T-cell (primary cell): ENCODE data around the gene DOCK1. TPM values are rescaled to one million over a fixed set of nuclear protein-coding genes. Genes with fewer than 3 reads are reported as not detected.

Experiments used
- ATAC-seq, 4 experiments: fragments of 200-7000 bp in 3 of 4; fragments of 150-1000 bp in 1 of 4; cut with Tn5 transposase; replicated peaks in 1 of 4; 1 replicate in 3 of 4; 2 replicates in 1 of 4; pipeline ENCODE4 v1.10.0; 2021; ENCODE audit warnings: moderate library complexity in 3 of 4, mild to moderate bottlenecking in 2 of 4, moderate number of reproducible peaks in 1 of 4
- CTCF ChIA-PET, 2 donors: fragments of 300-600 bp; sonication (Branson Sonifier 250); formaldehyde crosslinking; loops; one replicate each; lab custom pipeline; 2022; ENCODE audit warnings: antibody characterized with exemption in 2 of 2; lab: Charles Lee
- POLR2A ChIA-PET, 2 donors: fragments of 300-600 bp; sonication (Branson Sonifier 250); formaldehyde crosslinking; loops; one replicate each; lab custom pipeline; 2022; ENCODE audit warnings: antibody characterized with exemption in 2 of 2; lab: Charles Lee
- DNase-seq, 35 experiments: peaks; one replicate each; pipeline versions ENCODE4 v3.0.0 to v3.0.0-alpha.2; 2013 to 2023
- H3K27ac ChIP-seq: one replicate; pipeline ENCODE4 v1.5.1; 2013; ENCODE audit warnings: low read length
- H3K27me3 ChIP-seq, 2 experiments: replicated peaks in 1 of 2; 1 replicate in 1 of 2; 2 replicates in 1 of 2; pipeline versions ENCODE4 v1.6.1 to v1.7.0; 2013; ENCODE audit warnings: low read length in 1 of 2, mixed read lengths in 1 of 2; ENCODE audit not compliant: control insufficient read depth in 2 of 2, insufficient read depth in 2 of 2; ENCODE audit errors: extremely low read depth in 1 of 2
- H3K36me3 ChIP-seq, 2 donors: 1 replicate in 1 of 2; 2 replicates in 1 of 2; pipeline versions ENCODE4 v1.6.1 to v1.7.0; 2013; ENCODE audit warnings: low read length in 1 of 2; ENCODE audit not compliant: control insufficient read depth in 2 of 2, insufficient read depth in 1 of 2; ENCODE audit errors: extremely low read depth in 1 of 2
- H3K4me1 ChIP-seq, 2 experiments: 1 replicate in 1 of 2; 2 replicates in 1 of 2; pipeline versions ENCODE4 v1.6.1 to v1.7.0; 2013; ENCODE audit warnings: low read length in 2 of 2, mixed read lengths in 1 of 2; ENCODE audit not compliant: insufficient read depth in 2 of 2, control insufficient read depth in 1 of 2; ENCODE audit errors: extremely low read depth in 1 of 2
- H3K4me3 ChIP-seq, 2 donors: 1 replicate in 1 of 2; 2 replicates in 1 of 2; pipeline versions ENCODE4 v1.5.1 to v1.7.0; 2013; ENCODE audit warnings: mild to moderate bottlenecking in 2 of 2, low read length in 1 of 2, moderate library complexity in 1 of 2; ENCODE audit not compliant: control insufficient read depth in 1 of 2; ENCODE audit errors: extremely low read depth in 1 of 2
- H3K9me3 ChIP-seq: 2 replicates; pipeline ENCODE4 v1.7.0; 2013
- H3K27ac Mint-ChIP-seq, 2 donors: one replicate each; pipeline ENCODE4 v1.8.0; 2020 to 2021; ENCODE audit warnings: mild to moderate bottlenecking in 2 of 2, mixed read lengths in 2 of 2
- H3K27me3 Mint-ChIP-seq, 2 donors: one replicate each; pipeline ENCODE4 v1.8.0; 2021 to 2022; ENCODE audit warnings: mixed read lengths in 2 of 2
- H3K36me3 Mint-ChIP-seq: one replicate; pipeline ENCODE4 v1.8.0; 2021; ENCODE audit warnings: mixed read lengths
- H3K4me1 Mint-ChIP-seq, 3 donors: one replicate each; pipeline ENCODE4 v1.8.0; 2020 to 2022; ENCODE audit warnings: mixed read lengths in 3 of 3, mild to moderate bottlenecking in 1 of 3
- H3K4me3 Mint-ChIP-seq, 3 donors: one replicate each; pipeline ENCODE4 v1.8.0; 2020 to 2022; ENCODE audit warnings: mild to moderate bottlenecking in 3 of 3, mixed read lengths in 3 of 3, moderate library complexity in 3 of 3
- H3K9me3 Mint-ChIP-seq, 3 donors: one replicate each; pipeline ENCODE4 v1.8.0; 2020 to 2022; ENCODE audit warnings: mixed read lengths in 3 of 3
- WGBS: methylation state at CpG from one replicate; pipeline ENCODE4 v1.1.5; 2013; ENCODE audit warnings: missing lambda C conversion rate; ENCODE audit not compliant: insufficient coverage; 5-methylcytosine and 5-hydroxymethylcytosine counted together
- total RNA-seq, 35 experiments: library from RNA in 6 of 35; stranded (reverse) in 6 of 35; fragments of 120-200 nt in 1 of 35; gene quantifications; one replicate each; pipeline versions ENCODE4 v1.2.1 to v1.2.4 and lab custom pipeline; 2013 to 2026

DOCK1 gene
- total RNA-seq, 5 donors from 2014 or later (not counting 1 experiment from before 2014, with no cell fraction given) = 0.18 to 0.53 (median 0.37) TPM

GRCh38 chr10:127356360-127356759, 451.1 kb downstream of the DOCK1 start:
- Histone ChIP-seq H3K27ac (no peak overlapping the region), H3K4me1 (no peaks in the 10 kb centered on the region), H3K36me3 (no peaks in the 10 kb centered on the region), H3K9me3 (no peaks in the 10 kb centered on the region), H3K27me3 (peaks cover 0 to 9% of the 10 kb centered on the region in 2 experiments), H3K4me3 (no peak overlapping the region)
- Mint-ChIP-seq H3K4me3 (no peak overlapping the region), H3K27me3 (peaks cover 0 to 7% of the 10 kb centered on the region in 2 donors), H3K36me3 (no peaks in the 10 kb centered on the region), H3K4me1 (peaks cover 0 to 2% (median 0%) of the 10 kb centered on the region in 3 donors), H3K9me3 (no peaks in the 10 kb centered on the region), H3K27ac (no peak overlapping the region)
- CTCF ChIA-PET = no interaction called here
- WGBS = 71% methylated on average over 5 of the region's 6 CpGs
- DNase-seq = no peak
- POLR2A ChIA-PET = no interaction called here
- ATAC-seq = no peak

GRCh38 chr10:127357265-127357664, 452.0 kb downstream of the DOCK1 start:
- DNase-seq (no peak), ATAC-seq (no peak)
- Mint-ChIP-seq H3K4me3 (no peak overlapping the region), H3K4me1 (peaks cover 0 to 2% (median 0%) of the 10 kb centered on the region in 3 donors), H3K27ac (no peak overlapping the region), H3K9me3 (no peaks in the 10 kb centered on the region), H3K27me3 (peaks cover 0 to 7% of the 10 kb centered on the region in 2 donors), H3K36me3 (no peaks in the 10 kb centered on the region)
- ChIA-PET CTCF (no interaction called here), POLR2A (no interaction called here)
- no peaks in the 10 kb centered on the region for H3K36me3 ChIP-seq
- no peaks in the 10 kb centered on the region for H3K9me3 ChIP-seq
- no peaks in the 10 kb centered on the region for H3K4me1 ChIP-seq
- no peak overlapping the region for H3K27ac ChIP-seq
- H3K27me3 ChIP-seq = peaks cover 0 to 7% of the 10 kb centered on the region in 2 experiments
- 92% methylated on average over 4 of the region's 6 CpGs for WGBS
- H3K4me3 ChIP-seq = no peak overlapping the region

GRCh38 chr10:127358337-127358736, 453.1 kb downstream of the DOCK1 start:
- ATAC-seq (no peak), DNase-seq (no peak)
- no peak overlapping the region for H3K27ac ChIP-seq
- H3K36me3 ChIP-seq = no peaks in the 10 kb centered on the region
- H3K4me3 ChIP-seq = no peak overlapping the region
- H3K9me3 Mint-ChIP-seq = peaks cover 0 to 4% (median 0%) of the 10 kb centered on the region in 3 donors
- ChIA-PET POLR2A (no interaction called here), CTCF (no interaction called here)
- 79% methylated on average over 7 of the region's 9 CpGs for WGBS
- H3K9me3 ChIP-seq = no peaks in the 10 kb centered on the region
- H3K4me1 ChIP-seq = no peaks in the 10 kb centered on the region
- H3K27me3 ChIP-seq = peaks cover 0 to under 1% of the 10 kb centered on the region in 2 experiments
- H3K36me3 Mint-ChIP-seq = no peaks in the 10 kb centered on the region
- no peak overlapping the region for H3K27ac Mint-ChIP-seq
- peaks cover 0 to 2% (median 0%) of the 10 kb centered on the region in 3 donors for H3K4me1 Mint-ChIP-seq
- peaks cover 0 to 14% of the 10 kb centered on the region in 2 donors for H3K27me3 Mint-ChIP-seq
- no peak overlapping the region for H3K4me3 Mint-ChIP-seq

- Mint-ChIP-seq H3K4me1 (peaks cover 0 to 2% (median 0%) of the 10 kb centered on the region in 3 donors), H3K27ac (no peak overlapping the region), H3K27me3 (peaks cover 0 to 25% of the 10 kb centered on the region in 2 donors), H3K9me3 (peaks cover 0 to 4% (median 0%) of the 10 kb centered on the region in 3 donors), H3K36me3 (no peaks in the 10 kb centered on the region), H3K4me3 (no peak overlapping the region)
- no peaks in the 10 kb centered on the region for H3K9me3 ChIP-seq
- no peak for DNase-seq
- no peak overlapping the region for H3K4me3 ChIP-seq
- H3K36me3 ChIP-seq = no peaks in the 10 kb centered on the region
- 88% methylated on average over 8 of the region's 11 CpGs for WGBS
- no peak for ATAC-seq
- ChIA-PET POLR2A (no interaction called here), CTCF (interaction anchor here in 1 of 2 donors (0.6 kb wide), 1 partner anchor 42 kb away, joined by 3 read pairs; no protein-coding TSS in a partner anchor)
- H3K27me3 ChIP-seq = peaks cover 0 to 15% of the 10 kb centered on the region in 2 experiments
- H3K27ac ChIP-seq = no peak overlapping the region
- no peaks in the 10 kb centered on the region for H3K4me1 ChIP-seq
Observed at GRCh38 chr10:127364034-127364433, 458.8 kb downstream of the DOCK1 start.

- Mint-ChIP-seq H3K4me1 (no peaks in the 10 kb centered on the region), H3K4me3 (no peak overlapping the region), H3K27me3 (peaks cover 0 to 15% of the 10 kb centered on the region in 2 donors), H3K27ac (no peak overlapping the region), H3K36me3 (no peaks in the 10 kb centered on the region), H3K9me3 (no peaks in the 10 kb centered on the region)
- ChIA-PET POLR2A (no interaction called here), CTCF (interaction anchor here in 1 of 2 donors (0.7 kb wide), 1 partner anchor 130 kb away, joined by 3 read pairs; no protein-coding TSS in a partner anchor)
- no peak for DNase-seq
- Histone ChIP-seq H3K27me3 (peaks cover 0 to 17% of the 10 kb centered on the region in 2 experiments), H3K27ac (no peak overlapping the region), H3K4me1 (no peaks in the 10 kb centered on the region), H3K36me3 (no peaks in the 10 kb centered on the region), H3K9me3 (no peaks in the 10 kb centered on the region), H3K4me3 (no peak overlapping the region)
- ATAC-seq = no peak
- 92% methylated on average over 2 of the region's 5 CpGs for WGBS
Observed at GRCh38 chr10:127368101-127368500, 462.9 kb downstream of the DOCK1 start.

GRCh38 chr10:127368929-127369328, 463.7 kb downstream of the DOCK1 start:
- CTCF ChIA-PET = interaction anchor here in 1 of 2 donors (0.7 kb wide), 1 partner anchor 129 kb away, joined by 3 read pairs; no protein-coding TSS in a partner anchor
- ATAC-seq = no peak

More at GRCh38 chr10:127368929-127369328, 463.7 kb downstream of the DOCK1 start:
- Mint-ChIP-seq H3K36me3 (no peaks in the 10 kb centered on the region), H3K9me3 (no peaks in the 10 kb centered on the region), H3K27ac (no peak overlapping the region), H3K4me1 (no peaks in the 10 kb centered on the region), H3K27me3 (peaks cover 0 to 15% of the 10 kb centered on the region in 2 donors), H3K4me3 (no peak overlapping the region)
- Histone ChIP-seq H3K9me3 (no peaks in the 10 kb centered on the region), H3K36me3 (no peaks in the 10 kb centered on the region), H3K27ac (no peak overlapping the region), H3K27me3 (peaks cover 0 to 17% of the 10 kb centered on the region in 2 experiments), H3K4me1 (no peaks in the 10 kb centered on the region), H3K4me3 (no peak overlapping the region)
- no peak for DNase-seq
- no CpG with 5 or more reads among the region's 4 CpGs for WGBS
- POLR2A ChIA-PET = no interaction called here
